GM10266 (cell line): Measurements from ENCODE around the gene ANKRD60.
A peak's percentile ranks its signal among the peaks of the same experiment; 100 is the strongest.

Experiments used
- DNase-seq: peaks from one replicate; pipeline ENCODE4 v3.0.0; 2012; ENCODE audit errors: extremely low spot score
- TF ChIP-seq, protein P1 (sequence below): IDR thresholded peaks from 2 replicates; pipeline ENCODE4 v1.5.1; 2012; ENCODE audit warnings: mild to moderate bottlenecking, low read depth; ENCODE audit not compliant: control insufficient read depth, insufficient read depth; ENCODE audit errors: missing control alignments

The ANKRD60 gene

DNA sequence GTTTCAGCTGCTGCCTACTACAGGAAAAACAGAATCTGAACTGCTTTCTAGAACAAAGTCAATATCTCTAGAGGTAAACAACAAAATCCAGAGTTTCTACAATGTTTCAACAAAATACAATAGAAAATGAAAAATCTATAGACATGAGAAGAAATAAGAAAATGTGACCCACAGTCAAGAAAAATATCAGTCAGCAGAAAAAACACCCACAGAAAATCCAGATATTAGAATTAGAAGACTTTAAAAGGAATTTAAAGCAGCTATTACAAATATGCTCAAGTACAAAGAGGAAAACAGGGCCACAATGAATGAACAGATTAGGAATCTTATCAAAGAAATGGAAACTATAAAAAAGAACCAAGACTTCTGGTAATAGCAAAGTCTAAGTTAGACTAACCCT is 26.4 kb upstream of the ANKRD60 start:
- DNase-seq, result no peak
- TF ChIP-seq, protein P1, sequence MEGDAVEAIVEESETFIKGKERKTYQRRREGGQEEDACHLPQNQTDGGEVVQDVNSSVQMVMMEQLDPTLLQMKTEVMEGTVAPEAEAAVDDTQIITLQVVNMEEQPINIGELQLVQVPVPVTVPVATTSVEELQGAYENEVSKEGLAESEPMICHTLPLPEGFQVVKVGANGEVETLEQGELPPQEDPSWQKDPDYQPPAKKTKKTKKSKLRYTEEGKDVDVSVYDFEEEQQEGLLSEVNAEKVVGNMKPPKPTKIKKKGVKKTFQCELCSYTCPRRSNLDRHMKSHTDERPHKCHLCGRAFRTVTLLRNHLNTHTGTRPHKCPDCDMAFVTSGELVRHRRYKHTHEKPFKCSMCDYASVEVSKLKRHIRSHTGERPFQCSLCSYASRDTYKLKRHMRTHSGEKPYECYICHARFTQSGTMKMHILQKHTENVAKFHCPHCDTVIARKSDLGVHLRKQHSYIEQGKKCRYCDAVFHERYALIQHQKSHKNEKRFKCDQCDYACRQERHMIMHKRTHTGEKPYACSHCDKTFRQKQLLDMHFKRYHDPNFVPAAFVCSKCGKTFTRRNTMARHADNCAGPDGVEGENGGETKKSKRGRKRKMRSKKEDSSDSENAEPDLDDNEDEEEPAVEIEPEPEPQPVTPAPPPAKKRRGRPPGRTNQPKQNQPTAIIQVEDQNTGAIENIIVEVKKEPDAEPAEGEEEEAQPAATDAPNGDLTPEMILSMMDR, result no peak

DNA sequence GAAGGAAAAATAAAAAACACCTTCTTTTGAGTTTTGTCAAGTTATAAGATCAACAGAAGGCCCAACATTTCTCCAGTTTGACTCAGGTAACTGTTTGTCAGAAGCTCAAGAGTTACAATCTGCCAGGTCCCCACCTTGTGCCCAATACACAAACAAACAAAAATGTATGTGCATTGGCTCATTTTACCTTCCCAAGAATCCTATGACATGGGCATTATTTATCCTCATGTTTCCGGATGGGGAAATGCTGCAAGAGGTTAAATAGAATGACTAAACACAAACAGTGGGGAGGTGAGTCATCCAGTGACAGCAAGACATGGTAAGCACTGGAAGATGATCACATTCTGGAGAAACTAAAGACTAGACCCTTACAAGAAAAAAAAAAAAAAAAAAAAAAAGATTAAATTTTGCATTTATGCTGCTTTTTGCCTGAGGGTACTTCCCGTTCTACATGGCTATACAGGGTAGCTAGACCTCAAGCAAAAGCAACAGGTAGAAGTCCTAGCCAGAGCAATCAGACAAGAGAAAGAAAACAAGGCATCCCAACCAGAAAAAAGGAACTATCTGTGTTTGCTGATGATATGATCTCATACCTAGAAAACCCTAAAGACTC is 23.6 kb upstream of the ANKRD60 start:
- TF ChIP-seq, protein P1, result no peak
- no peak for DNase-seq

DNA sequence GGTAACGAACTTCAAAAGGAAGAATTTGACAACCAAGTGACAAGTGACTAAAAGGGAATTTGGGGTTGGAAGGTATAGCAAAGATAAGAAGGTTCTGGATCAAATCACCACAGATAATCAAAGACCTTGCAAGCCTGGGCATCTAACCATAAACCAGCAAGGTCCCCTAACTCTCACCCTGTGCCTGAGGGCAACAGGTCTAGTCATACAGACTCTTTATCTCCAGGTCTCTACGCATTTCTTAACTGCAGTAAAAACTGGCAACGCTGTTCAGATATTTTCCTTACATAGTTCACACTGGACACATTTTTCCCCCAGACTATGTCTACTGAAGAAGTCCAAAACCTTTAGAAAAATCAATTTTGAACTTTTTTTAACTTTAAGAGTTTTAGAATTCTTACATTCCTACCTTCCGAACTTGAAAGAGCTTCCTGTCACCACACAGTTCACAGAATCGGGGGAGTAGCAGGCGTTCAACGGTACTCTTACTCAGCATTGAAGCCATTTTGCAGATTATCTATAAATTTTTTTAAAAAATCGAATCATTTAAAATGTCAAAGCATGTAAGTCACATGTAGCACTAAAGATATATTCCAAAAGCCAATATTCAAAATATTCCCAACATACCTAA is 23.0 kb upstream of the ANKRD60 start:
- no peak for DNase-seq
- TF ChIP-seq, protein P1, result no peak

DNA sequence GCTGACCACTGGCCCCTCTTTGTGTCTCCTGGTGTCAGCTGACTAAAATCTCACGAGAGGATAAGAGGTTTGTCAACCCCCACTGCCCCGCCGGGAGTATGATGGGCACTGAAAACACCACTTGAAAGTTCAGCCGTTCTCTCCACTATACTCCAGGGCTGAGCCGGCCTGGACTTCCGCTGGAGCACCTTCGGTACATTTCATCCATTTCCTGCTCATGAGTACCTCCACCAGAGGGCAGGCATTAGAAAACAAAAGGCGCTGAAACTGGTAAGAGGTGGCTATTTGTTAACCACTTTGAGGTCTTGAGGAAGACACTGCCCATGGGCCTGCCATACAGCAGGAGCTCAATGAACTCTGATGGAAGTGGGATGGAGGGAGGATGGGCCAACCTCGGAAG is 17.9 kb upstream of the ANKRD60 start:
- TF ChIP-seq, protein P1, result peak; percentile 8
- no peak for DNase-seq

DNA sequence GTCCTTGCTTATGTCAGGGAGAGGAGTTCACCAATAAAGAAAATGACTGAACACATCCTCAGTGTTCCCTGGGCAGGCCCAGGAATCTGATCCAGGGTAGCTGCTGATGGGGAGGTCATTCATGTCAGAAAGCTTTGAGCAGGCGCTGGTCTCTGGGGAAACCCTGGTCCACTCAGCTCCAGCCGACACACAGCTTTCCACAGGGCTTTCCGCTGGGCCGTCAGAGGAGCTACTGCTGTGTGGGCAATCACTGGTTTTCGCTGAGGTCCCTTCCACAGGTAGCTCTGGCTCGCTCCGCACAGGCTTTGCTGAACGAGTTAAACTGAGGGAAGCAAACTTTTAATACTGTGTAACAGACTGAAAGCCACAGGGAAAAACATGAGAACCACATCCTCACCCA is 17.5 kb upstream of the ANKRD60 start:
- TF ChIP-seq, protein P1, result no peak
- DNase-seq, result no peak

DNA sequence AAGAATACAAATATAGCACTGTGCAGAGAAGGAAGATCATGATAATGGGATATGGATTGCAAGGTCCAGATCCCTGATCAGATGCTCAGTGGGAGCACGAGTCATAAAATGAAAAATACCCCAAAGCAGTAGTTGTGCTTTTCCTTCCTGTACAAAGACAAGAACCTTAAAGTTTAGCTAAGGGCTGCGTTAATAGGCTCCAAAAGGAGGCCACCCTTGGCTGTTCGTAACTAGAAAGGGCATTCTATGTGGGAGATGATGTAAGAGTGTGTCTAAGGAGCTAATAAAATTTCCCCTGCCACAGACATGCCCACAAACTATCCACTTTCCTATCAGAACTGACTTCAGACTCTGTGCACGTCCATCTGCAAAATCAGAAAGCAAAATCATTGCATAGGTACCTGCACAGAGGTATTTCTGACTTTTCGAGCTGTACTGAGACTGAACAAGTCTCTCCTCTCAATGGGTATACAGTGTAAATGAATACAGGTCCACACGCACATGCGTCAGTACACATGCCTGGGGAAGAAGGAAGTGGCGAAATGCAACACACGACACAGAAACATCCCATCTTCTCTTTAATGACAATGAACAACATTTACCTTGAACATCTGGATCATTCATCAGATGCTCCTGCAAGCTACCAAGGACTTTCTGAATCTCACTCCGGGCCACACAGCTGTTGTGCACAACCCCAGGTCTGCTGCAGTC is 16.9 kb upstream of the ANKRD60 start:
- TF ChIP-seq, protein P1, result no peak
- no peak for DNase-seq

DNA sequence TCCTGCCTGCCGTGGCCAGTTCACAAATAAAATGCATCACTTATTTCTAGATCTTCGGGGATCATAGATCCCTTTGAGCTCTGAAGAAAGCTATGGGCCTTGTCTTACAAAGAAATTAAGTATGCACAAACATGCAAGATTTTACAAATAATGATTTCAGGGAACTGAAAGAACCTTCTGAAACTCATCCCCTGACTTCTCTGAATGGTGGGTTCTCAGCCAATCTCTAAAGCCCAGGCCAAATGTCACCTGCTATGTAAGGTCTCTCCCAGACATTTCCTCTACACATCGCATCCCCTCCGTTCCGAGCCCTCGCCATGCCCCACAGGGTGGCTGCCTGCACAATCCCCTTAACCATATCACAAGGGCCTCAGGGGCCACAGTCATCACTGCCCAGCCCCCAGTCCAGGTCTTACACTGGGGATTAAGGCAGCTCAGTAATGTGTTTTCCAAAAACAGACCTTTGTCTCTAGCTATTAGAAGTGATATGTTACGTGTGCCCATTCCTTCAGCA is 16.1 kb upstream of the ANKRD60 start:
- TF ChIP-seq, protein P1, result no peak
- DNase-seq, result no peak
